Lower leg skin (tissue), 4 donors: Measurements from ENCODE around the gene FAT3. TPM values are rescaled to one million over a fixed set of nuclear protein-coding genes. Genes with fewer than 3 reads are reported as not detected.

ENCODE experiments used
- DNase-seq, 2 donors: peaks; one replicate each; pipeline ENCODE4 v3.0.0-alpha.2; 2019; ENCODE audit warnings: low spot score in 2 of 2
- H3K4me3 ChIP-seq: fragments of 200-600 bp; sonication (generic); 2 replicates; pipeline ENCODE4 v1.5.1; 2017; ENCODE audit warnings: mild to moderate bottlenecking, low read depth; ENCODE audit not compliant: poor library complexity, severe bottlenecking
- POLR2A ChIP-seq, 2 donors: fragments of 450-650 bp; IDR thresholded peaks; one replicate each; pipeline ENCODE4 v1.6.1; 2016 to 2017; ENCODE audit warnings: antibody characterized with exemption in 2 of 2, mild to moderate bottlenecking in 1 of 2, moderate library complexity in 1 of 2
- WGBS, 2 donors: methylation state at CpG; one replicate each; pipeline ENCODE4 v1.1.5; 2018; 5-methylcytosine and 5-hydroxymethylcytosine counted together
- intact Hi-C: fragments of 100-400 bp; cut with DNase I; formaldehyde crosslinking; loops from one replicate; pipeline ENCODE4 v1.15.0; 2023; ENCODE audit warnings: low total_unique reads
- total RNA-seq, 4 donors: library from RNA; depleted of rRNA; stranded (reverse); fragments of >200 nt; gene quantifications; one replicate each; pipeline ENCODE4 v1.1.0, GENCODE V29; 2016
- TF ChIP-seq, protein P1 (sequence below), 3 donors: fragments of 450-650 bp; IDR thresholded peaks; one replicate each; pipeline ENCODE4 v1.5.1; 2016; ENCODE audit warnings: antibody characterized with exemption in 3 of 3, mild to moderate bottlenecking in 3 of 3, moderate library complexity in 2 of 3

FAT3 gene
- total RNA-seq, 4 donors from 2014 or later = 0.15 to 1.2 (median 0.28) TPM

DNA sequence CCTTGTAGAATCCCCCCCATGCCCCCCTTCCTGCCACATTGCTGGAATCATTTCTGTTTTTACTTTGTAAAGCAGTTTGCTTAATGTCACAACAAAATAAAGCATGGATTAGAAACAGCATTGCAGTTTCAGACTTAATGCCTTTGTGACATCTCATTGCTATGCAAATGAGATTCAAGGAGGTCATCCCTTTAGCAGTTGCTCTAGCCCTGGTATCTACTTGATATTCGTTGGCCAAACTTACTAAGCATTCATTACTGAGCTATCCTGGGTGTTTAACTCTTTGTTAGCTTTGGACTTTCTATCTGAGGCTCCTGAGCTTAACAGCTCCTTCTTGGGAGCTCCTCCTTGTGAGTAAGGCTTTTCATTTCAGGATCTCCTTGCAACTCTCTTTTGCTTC lies 16.3 kb downstream of the FAT3 start:
- intact Hi-C loops = no loop called here
- no peak overlapping the region for H3K4me3 ChIP-seq
- no peak for TF ChIP-seq POLR2A (IDR thresholded peaks at IDR 0.05)
- TF ChIP-seq, protein P1, sequence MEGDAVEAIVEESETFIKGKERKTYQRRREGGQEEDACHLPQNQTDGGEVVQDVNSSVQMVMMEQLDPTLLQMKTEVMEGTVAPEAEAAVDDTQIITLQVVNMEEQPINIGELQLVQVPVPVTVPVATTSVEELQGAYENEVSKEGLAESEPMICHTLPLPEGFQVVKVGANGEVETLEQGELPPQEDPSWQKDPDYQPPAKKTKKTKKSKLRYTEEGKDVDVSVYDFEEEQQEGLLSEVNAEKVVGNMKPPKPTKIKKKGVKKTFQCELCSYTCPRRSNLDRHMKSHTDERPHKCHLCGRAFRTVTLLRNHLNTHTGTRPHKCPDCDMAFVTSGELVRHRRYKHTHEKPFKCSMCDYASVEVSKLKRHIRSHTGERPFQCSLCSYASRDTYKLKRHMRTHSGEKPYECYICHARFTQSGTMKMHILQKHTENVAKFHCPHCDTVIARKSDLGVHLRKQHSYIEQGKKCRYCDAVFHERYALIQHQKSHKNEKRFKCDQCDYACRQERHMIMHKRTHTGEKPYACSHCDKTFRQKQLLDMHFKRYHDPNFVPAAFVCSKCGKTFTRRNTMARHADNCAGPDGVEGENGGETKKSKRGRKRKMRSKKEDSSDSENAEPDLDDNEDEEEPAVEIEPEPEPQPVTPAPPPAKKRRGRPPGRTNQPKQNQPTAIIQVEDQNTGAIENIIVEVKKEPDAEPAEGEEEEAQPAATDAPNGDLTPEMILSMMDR (IDR thresholded peaks at IDR 0.05) = no peak
- no peak for DNase-seq
- WGBS, 2 donors = 6 to 16% methylated on average over 1 of the region's 1 CpG

DNA sequence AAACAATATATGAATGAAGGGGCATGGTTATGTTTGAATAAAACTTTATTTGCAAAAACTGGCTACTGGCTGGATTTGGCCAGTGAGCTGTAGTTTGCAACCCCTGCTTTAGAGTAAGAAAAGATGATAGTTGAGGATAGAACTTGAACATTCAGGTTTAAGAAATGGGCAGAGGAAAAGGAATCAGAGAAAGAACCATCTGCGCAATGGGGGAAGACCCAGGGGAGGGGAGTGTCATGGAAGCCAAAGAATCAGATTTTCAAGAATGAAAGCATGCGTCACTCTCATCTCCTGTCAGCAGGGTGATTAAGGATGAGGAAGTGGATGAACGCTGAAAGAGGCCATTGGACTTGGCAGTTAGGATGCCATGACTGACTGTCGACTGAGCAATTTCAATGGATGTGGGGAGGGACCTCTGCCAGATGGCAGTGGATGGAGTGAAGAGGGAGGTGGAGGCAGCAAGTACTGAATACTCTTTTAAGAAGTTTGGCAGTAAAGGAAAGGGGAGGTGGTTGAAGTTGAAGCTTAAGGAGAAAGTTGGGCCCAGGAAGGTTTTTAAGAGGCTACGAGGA lies 21.2 kb downstream of the FAT3 start:
- DNase-seq = no peak
- intact Hi-C loops = no loop called here
- no peak overlapping the region for H3K4me3 ChIP-seq
- 87 to 88% methylated on average over 5 of the region's 5 CpGs for WGBS, 2 donors
- no peak for TF ChIP-seq POLR2A (IDR thresholded peaks at IDR 0.05)
- TF ChIP-seq, protein P1 (IDR thresholded peaks at IDR 0.05) = no peak

DNA sequence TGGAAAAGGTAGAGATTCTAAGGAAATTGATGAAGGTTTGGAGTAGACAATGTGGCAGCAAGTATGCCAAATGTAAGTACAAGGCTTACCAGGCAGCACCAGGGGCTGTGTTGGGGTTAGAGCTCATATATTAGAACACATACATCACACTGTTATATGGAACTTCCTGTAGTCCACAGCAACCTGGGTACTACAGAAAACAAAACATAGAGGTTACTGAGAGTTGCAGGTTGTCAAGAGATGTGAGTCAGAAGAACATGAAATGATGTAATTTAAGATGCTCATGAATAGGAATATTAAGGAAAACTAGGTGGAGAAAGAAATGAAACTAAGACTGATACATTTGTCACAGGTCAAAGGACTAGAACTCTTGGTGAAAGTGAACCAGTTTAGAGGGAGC lies 22.0 kb downstream of the FAT3 start:
- DNase-seq = no peak
- no peak overlapping the region for H3K4me3 ChIP-seq
- intact Hi-C loops = no loop called here
- TF ChIP-seq, protein P1 (IDR thresholded peaks at IDR 0.05) = no peak
- no peak for TF ChIP-seq POLR2A (IDR thresholded peaks at IDR 0.05)

DNA sequence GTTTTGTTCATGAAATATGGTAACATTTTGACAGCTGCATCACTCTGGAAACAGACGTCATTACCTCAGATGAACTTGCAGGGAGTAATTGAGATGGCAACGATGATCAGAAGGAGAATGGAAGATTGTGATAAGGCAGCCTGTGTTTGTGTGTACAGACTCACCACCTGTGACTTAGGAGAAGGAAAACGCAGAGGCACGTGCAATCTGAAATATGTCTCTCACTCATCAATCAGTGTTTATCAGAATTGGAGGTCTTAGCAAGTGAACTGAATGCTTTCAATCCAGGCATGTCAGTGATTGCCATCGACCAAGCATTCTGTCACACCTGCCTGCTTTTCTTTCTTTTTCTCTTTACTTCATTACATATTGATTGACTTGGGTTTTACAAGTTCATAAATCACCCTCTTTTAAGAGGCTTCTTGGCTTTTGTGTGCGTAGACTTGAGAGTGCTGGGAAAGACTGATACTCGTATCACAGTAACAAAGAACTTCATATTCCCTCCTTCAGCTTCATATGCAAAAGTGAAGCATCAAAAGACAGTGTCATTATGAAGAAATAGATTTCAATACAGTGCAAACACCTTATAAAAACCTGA lies 24.6 kb downstream of the FAT3 start:
- DNase-seq = no peak
- 48 to 52% methylated on average over 7 of the region's 7 CpGs for WGBS, 2 donors

DNA sequence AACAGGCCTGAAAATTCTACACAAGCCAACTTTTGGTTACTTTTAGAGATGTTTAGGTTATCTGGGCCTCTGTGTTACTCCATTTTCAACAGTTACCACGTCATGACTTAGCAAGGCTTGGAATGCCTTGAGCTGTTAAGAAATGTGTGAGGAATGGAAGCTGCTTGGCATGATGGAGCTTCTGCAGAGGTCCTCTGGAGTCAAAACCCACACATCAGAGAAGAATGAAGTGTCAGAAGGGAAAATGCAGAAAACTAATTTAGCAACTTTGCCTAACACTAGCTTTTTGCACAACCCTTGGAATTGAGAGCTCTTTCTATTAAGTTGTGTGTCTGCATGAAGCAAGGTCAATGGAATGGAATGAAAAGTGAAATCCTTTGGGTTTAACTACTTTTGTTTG lies 27.4 kb downstream of the FAT3 start:
- intact Hi-C loops = no loop called here
- TF ChIP-seq, protein P1 (IDR thresholded peaks at IDR 0.05) = no peak
- TF ChIP-seq POLR2A (IDR thresholded peaks at IDR 0.05) = no peak
- no peak for DNase-seq
- H3K4me3 ChIP-seq = no peak overlapping the region
- 79 to 81% methylated on average over 1 of the region's 1 CpG for WGBS, 2 donors

More for the DNA sequence above, 24.6 kb downstream of the FAT3 start:
- no peak for TF ChIP-seq POLR2A (IDR thresholded peaks at IDR 0.05)
- TF ChIP-seq, protein P1 (IDR thresholded peaks at IDR 0.05) = no peak
- no peak overlapping the region for H3K4me3 ChIP-seq
- intact Hi-C loops = no loop called here

DNA sequence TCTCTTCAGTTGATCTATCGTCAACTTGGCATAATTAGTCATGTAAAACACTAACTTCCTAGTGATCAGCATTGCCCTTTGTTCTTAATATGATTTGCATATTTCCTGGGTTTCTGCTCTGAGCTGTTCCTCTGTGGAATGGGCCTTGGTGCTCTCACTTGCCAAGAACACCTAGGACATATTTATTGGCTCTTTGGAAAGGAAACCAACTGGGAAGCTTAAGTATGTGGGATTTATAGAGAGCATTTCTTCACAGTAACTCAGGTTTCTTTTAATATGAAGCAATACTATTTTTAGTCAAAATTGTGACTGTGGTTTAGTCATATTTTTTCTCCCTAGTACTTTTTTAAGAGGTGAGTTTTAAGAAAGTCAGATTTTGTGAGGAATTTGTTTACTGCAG lies 28.8 kb downstream of the FAT3 start:
- no peak for TF ChIP-seq POLR2A (IDR thresholded peaks at IDR 0.05)
- TF ChIP-seq, protein P1 (IDR thresholded peaks at IDR 0.05) = no peak

More for the DNA sequence above, 28.8 kb downstream of the FAT3 start:
- H3K4me3 ChIP-seq = no peak overlapping the region
- DNase-seq = no peak
- 67 to 73% methylated on average over 1 of the region's 1 CpG for WGBS, 2 donors
- intact Hi-C loops = no loop called here
